Suppressor macrophage treated with lipopolysaccharide for 1 hour (primary cell): ENCODE data around the gene ABCC6.
"Not testable (repeated sequence)": the region's sequence is repeated elsewhere in the genome, so short reads cannot be mapped to it uniquely, and the experiment has no call there.

Experiments
- DNase-seq, 3 donors: peaks; one replicate each; pipeline ENCODE4 v3.0.0-alpha.2; 2020 to 2022

Gene ABCC6

GRCh38 chr16:16222850-16223661 lies at the start of gene ABCC6:
Gene ABCC6 (minus strand): TSS chr16:16223494. CDS start chr16:16223434, 60 bp downstream.
- DNase-seq, result not testable (repeated sequence)

DNA sequence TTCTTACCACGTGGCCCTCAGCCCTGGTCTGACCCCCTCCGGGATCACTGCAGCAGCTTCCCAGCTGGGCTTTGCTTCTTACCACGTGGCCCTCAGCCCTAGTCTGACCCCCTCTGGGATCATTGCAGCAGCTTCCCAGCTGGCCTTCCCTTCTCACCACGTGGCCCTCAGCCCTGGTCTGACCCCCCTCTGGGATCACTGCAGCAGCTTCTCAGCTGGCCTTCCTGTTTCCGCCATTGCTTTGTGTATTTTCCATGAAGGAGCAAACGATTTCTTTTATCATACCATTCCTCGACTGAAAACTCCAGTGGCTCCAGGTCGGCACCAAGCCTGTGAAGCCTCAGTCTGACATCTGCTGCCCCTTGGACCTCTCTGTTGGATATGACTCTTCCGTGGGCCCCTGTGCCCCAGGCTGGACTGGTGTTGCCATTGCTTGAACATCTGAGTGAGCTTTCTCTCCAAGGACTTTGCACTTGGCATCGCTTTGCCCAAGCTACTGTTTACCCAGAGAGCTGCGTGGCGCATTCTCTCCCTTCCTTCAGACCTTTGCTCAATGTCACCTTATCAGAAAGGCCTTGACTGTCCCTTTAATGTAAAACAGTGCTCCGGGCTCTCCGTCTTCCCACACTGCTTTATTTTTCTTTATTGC lies 49.4 kb upstream of the ABCC6 start:
- DNase-seq, result not testable (repeated sequence)

- DNase-seq, result not testable (repeated sequence)
Observed at GRCh38 chr16:16271658-16272057, 48.4 kb upstream of the ABCC6 start.

GRCh38 chr16:16268185-16268808 lies 45.0 kb upstream of the ABCC6 start:
- DNase-seq, result not testable (repeated sequence)

- not testable (repeated sequence) for DNase-seq
Observed at GRCh38 chr16:16267708-16268107, 44.4 kb upstream of the ABCC6 start.

- DNase-seq, result peak in 2 of 3 donors; percentile 4 to 14
Observed at GRCh38 chr16:16265044-16265443, 41.8 kb upstream of the ABCC6 start.

DNA sequence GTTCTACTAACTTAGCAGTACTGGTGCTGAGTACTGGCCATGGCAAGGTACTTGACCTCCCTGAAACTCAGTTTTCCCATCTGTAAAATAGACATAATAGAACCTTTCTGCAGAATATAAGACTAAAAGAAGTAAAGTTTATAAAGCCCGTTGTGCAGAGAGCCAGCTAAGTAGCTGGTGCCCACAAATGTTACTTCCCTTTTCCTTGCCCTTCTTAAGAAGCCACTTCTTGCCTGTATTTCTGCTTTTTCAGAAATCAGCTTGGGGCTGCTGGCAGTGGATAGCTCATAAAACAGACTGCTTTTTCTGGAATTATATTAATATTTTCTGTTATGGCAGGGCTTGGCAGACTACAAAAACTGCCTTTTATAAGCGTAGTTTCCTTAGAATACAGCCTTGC lies 40.7 kb upstream of the ABCC6 start:
- DNase-seq, result not testable (repeated sequence)

- DNase-seq, result not testable (repeated sequence)
Observed at GRCh38 chr16:16262954-16263555, 39.8 kb upstream of the ABCC6 start.

DNA sequence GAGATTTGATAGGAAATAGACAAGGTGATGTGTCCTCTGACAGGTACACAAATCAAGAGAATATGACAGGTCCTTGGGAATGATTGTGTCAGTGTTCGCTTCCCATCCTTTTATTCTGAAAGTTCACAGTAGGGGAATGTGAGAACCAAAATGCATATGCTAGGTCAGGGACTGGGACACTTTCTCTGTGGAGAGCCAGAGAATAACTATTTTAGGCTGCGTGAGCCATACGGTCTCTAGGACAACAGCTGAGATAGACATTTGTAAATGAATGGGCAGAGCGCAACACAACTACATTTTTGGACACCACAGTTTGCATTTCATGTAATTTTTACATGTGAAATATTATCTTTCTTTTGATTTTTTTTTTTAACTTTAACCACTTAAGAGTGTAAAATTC lies 36.7 kb upstream of the ABCC6 start:
- DNase-seq, result not testable (repeated sequence)

DNA sequence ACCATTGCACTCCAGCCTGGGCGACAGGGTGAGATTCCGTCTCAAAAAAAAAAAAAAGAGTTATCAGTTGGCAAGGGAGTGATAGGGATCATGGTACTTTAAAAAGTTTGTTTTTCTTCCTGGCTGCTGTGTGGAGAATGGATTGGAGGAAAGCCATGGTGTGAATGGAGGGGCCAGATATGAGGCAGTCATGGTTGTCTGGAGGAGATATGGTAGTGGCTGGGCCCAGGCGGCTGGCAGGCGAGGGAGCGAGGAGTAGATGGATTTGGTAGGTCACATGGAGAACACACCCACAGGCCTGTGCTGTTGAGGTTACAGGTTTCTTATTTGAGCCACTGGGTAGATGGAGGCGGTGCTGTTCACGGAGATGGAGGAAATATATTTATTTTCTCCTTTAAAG lies 35.5 kb upstream of the ABCC6 start:
- DNase-seq, result not testable (repeated sequence)

GRCh38 chr16:16257301-16257923 lies 34.1 kb upstream of the ABCC6 start:
- not testable (repeated sequence) for DNase-seq

GRCh38 chr16:16252377-16252776 lies 29.1 kb upstream of the ABCC6 start:
- DNase-seq, result not testable (repeated sequence)

- peak in 2 of 3 donors; percentile 8 to 27 for DNase-seq
Observed at GRCh38 chr16:16249621-16250330, 26.5 kb upstream of the ABCC6 start.

DNA sequence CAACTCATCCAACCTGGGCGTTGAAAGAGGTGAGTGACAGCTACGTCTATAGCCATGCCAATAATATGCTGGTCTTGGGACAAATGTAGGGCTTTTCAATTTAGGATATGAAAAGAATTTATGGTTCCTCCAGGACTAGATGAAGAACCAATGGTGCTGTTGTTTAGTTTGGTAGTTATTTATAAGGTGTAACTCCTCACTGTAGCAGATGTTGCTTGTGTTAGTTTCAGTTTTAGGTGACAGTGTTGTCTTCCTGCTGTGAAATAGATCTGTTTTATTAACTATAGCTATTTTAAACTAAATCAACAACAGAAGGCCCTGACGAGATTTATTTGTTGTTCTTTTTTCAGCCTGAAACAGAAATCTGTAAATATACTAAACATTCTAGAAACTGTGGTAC lies 24.1 kb upstream of the ABCC6 start:
- DNase-seq, result not testable (repeated sequence)

DNA sequence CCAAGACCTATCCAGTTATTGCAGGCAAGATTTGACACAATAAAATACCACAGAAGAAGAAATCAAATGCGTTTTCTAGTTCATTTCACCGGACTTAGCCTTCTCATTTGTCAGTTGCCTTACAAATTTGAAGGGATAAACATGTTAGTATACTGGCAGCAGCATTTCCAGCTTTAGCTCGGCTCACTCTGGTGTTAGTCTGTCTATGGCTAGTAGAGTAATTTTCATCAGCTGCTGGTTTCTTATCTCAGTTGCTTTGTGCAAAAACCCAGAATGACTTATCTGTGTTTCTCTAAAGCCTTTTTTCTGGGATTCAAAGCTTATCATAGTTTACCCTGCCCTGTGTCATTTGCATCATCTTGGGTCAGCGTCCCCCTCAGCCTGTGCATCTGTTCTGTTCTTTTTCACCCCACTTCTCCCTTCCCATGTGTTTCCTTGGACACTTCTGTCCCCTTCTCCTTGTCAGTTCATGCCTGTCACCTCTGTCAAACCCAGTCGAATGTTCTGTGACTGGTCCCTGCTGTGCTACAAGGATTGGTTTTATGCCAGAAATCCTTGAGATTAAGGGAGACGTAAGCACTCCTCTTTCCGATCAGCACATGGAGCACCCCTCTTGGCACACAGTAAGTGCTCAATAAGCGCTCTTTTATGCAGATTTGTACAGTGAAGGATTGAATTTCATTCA lies 23.4 kb upstream of the ABCC6 start:
- not testable (repeated sequence) for DNase-seq

GRCh38 chr16:16243886-16244285 lies 20.6 kb upstream of the ABCC6 start:
- not testable (repeated sequence) for DNase-seq

GRCh38 chr16:16240667-16241066 lies 17.4 kb upstream of the ABCC6 start:
- DNase-seq, result not testable (repeated sequence)

DNA sequence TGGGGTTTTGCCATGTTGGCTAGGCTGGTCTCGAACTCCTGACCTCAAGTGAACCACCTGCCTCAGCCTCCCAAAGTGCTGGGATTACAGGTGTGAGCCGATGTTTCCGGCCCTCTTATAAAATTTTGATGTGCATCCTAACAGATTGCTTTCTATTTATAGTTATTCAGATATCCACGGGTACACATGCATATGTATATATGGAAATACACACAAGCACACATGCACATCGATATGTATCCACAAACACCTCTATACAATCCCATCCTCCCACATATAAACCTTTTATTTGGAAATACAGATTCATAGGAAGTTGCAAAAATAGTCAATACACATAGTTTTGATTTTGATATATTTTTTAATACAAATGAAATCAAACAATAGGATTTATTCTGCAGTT lies 14.4 kb upstream of the ABCC6 start:
- not testable (repeated sequence) for DNase-seq

GRCh38 chr16:16237071-16237470 lies 13.8 kb upstream of the ABCC6 start:
- DNase-seq, result not testable (repeated sequence)

GRCh38 chr16:16232692-16233061 lies 9.4 kb upstream of the ABCC6 start:
- not testable (repeated sequence) for DNase-seq

GRCh38 chr16:16223662-16224241 lies 458 bp upstream of the ABCC6 start:
- DNase-seq, result not testable (repeated sequence)
